GM12878 (cell line): ENCODE measurements around the gene CALD1. TPM values are rescaled to one million over a fixed set of nuclear protein-coding genes. Genes with fewer than 3 reads are reported as not detected.

Experiments
- ATAC-seq: fragments of 200-7000 bp; cut with Tn5 transposase; 3 replicates; pipeline ENCODE4 v1.9.1; 2020; ENCODE audit warnings: mild to moderate bottlenecking, moderate library complexity
- BruUV-seq: library from RNA; stranded (reverse); fragments of 400-500 nt; replicated peaks from 2 replicates; lab custom pipeline; 2021; lab: Mats Ljungman, UMichigan
- CTCF ChIA-PET: fragments of 300-600 bp; sonication (Branson Sonifier 250); formaldehyde crosslinking; extraction: SDS; loops from one replicate; lab custom pipeline; 2021; ENCODE audit warnings: inconsistent platforms; lab: Yijun Ruan, JAX
- POLR2A ChIA-PET: fragments of 350-600 bp; formaldehyde crosslinking; extraction: SDS; loops from one replicate; lab custom pipeline; 2021; ENCODE audit warnings: inconsistent platforms; lab: Charles Lee
- RAD21 ChIA-PET: fragments of 300-600 bp; sonication (Branson Sonifier 250); formaldehyde crosslinking; loops from one replicate; lab custom pipeline; 2023; ENCODE audit warnings: antibody characterized with exemption; ENCODE audit not compliant: unreplicated experiment; lab: Charles Lee
- SMC1A ChIA-PET: fragments of 300-600 bp; sonication (Branson Sonifier 250); formaldehyde crosslinking; loops from one replicate; lab custom pipeline; 2023; ENCODE audit not compliant: unreplicated experiment, uncharacterized antibody; lab: Charles Lee
- DNase-seq: peaks from one replicate; pipeline ENCODE4 v3.0.0-alpha.2; 2011; ENCODE audit warnings: low read depth, low spot score
- FAIRE-seq: peaks from 3 replicates; lab custom pipeline; 2011; peaks lifted over from hg19 to GRCh38; lab: Jason Lieb, UNC
- H2AFZ ChIP-seq: 2 replicates; pipeline ENCODE4 v1.6.0; 2011; ENCODE audit warnings: low read depth, low read length, control low read depth; ENCODE audit not compliant: control insufficient read depth
- H3K27ac ChIP-seq: 2 replicates; pipeline ENCODE4 v1.5.1; 2011; ENCODE audit warnings: control low read depth; ENCODE audit not compliant: control insufficient read depth, insufficient read depth
- H3K27me3 ChIP-seq, 2 experiments: replicated peaks in 1 of 2; 2 replicates each; pipeline versions ENCODE4 v1.6.0 to v1.6.1; 2011; ENCODE audit warnings: low read length in 1 of 2; ENCODE audit not compliant: control insufficient read depth in 2 of 2, insufficient read depth in 2 of 2
- H3K36me3 ChIP-seq, 2 experiments: 2 replicates each; pipeline ENCODE4 v1.5.1; 2011; ENCODE audit warnings: low read length in 1 of 2; ENCODE audit not compliant: control insufficient read depth in 2 of 2, insufficient read depth in 2 of 2
- H3K4me1 ChIP-seq: 2 replicates; pipeline ENCODE4 v1.6.1; 2011; ENCODE audit warnings: mild to moderate bottlenecking, low read length, moderate library complexity, mixed read lengths; ENCODE audit not compliant: control insufficient read depth, insufficient read depth
- H3K4me2 ChIP-seq: 2 replicates; pipeline ENCODE4 v1.6.0; 2011; ENCODE audit warnings: control low read depth; ENCODE audit not compliant: control insufficient read depth, insufficient read depth
- H3K4me3 ChIP-seq: fragments of 200-600 bp; sonication (generic); 2 replicates; pipeline ENCODE4 v1.5.1; 2016
- H3K79me2 ChIP-seq: 2 replicates; pipeline ENCODE4 v1.6.0; 2011; ENCODE audit warnings: low read length; ENCODE audit not compliant: control insufficient read depth, insufficient read depth
- H3K9ac ChIP-seq: 2 replicates; pipeline ENCODE4 v1.8.0; 2011; ENCODE audit warnings: low read length, control low read depth, mixed read lengths; ENCODE audit not compliant: control insufficient read depth, insufficient read depth
- H3K9me3 ChIP-seq: replicated peaks from 3 replicates; pipeline ENCODE4 v1.5.1; 2011; ENCODE audit warnings: mild to moderate bottlenecking, low read length; ENCODE audit not compliant: control insufficient read depth, insufficient read depth
- H4K20me1 ChIP-seq: 2 replicates; pipeline ENCODE4 v1.6.0; 2011; ENCODE audit not compliant: control insufficient read depth, insufficient read depth
- FOXK2 ChIP-seq: fragments of 450-650 bp; IDR thresholded peaks from 2 replicates; pipeline ENCODE4 v1.6.1; 2017; ENCODE audit warnings: mild to moderate bottlenecking, moderate library complexity
- IRF4 ChIP-seq: IDR thresholded peaks from 2 replicates; pipeline ENCODE4 v1.6.1; 2011; ENCODE audit warnings: low read depth, low read length
- LARP7 ChIP-seq: fragments of 450-650 bp; IDR thresholded peaks from 2 replicates; pipeline ENCODE4 v1.6.1; 2017; ENCODE audit warnings: mild to moderate bottlenecking
- MEF2A ChIP-seq: IDR thresholded peaks from 2 replicates; pipeline ENCODE4 v1.6.1; 2011; ENCODE audit warnings: low read depth, mild to moderate bottlenecking, low read length, moderate library complexity; ENCODE audit not compliant: insufficient read depth
- MEF2B ChIP-seq: fragments of 450-650 bp; IDR thresholded peaks from 2 replicates; pipeline ENCODE4 v1.6.1; 2018; ENCODE audit warnings: mild to moderate bottlenecking, moderate library complexity; ENCODE audit not compliant: partially characterized antibody, poor library complexity, severe bottlenecking
- POLR2A ChIP-seq: IDR thresholded peaks from 2 replicates; pipeline ENCODE4 v1.6.1; 2011; ENCODE audit warnings: low read depth, mild to moderate bottlenecking, low read length
- WGBS: methylation state at CpG from one replicate; pipeline ENCODE4 v1.1.6; 2016; ENCODE audit warnings: low lambda C conversion rate; ENCODE audit not compliant: insufficient replicate concordance, insufficient coverage; ENCODE audit errors: missing lambda C conversion rate; 5-methylcytosine and 5-hydroxymethylcytosine counted together
- in situ Hi-C: fragments of 300-500 bp; cut with MboI; formaldehyde crosslinking; loops from 9 replicates; pipeline ENCODE4 v1.14.3; 2018; ENCODE audit warnings: mixed read lengths
- intact Hi-C: fragments of 100-400 bp; cut with micrococcal nuclease; formaldehyde crosslinking; loops from one replicate; pipeline ENCODE4 v1.14.2; 2022; ENCODE audit not compliant: unreplicated experiment
- polyA plus RNA-seq, 11 experiments: library from polyadenylated mRNA; depleted of rRNA in 4 of 11; unstranded in 6 of 11; stranded (reverse) in 5 of 11; fragments of >200 nt; fragmentation: Nextera tagmentation in 4 of 11; fragmentation: Illumina TruSeq in 1 of 11; extraction: Ambion mirVana in 4 of 11; extraction: Trizol in 1 of 11; gene quantifications; 1 replicate in 1 of 11; 2 replicates in 10 of 11; pipeline versions ENCODE4 v1.2.1 to v1.2.3, GENCODE V29; 2011 to 2016; ENCODE audit warnings: inconsistent platforms in 2 of 11, missing spikeins in 2 of 11, low read depth in 1 of 11
- total RNA-seq, 4 experiments: library from RNA; depleted of rRNA in 3 of 4; stranded (reverse); fragments of >200 nt in 3 of 4; fragmentation: Illumina TruSeq in 1 of 4; extraction: Trizol in 1 of 4; gene quantifications; 2 replicates each; pipeline versions ENCODE4 v1.2.1 to v1.2.3, GENCODE V29; 2013 to 2021
- TF ChIP-seq, protein P1 (sequence below): fragments of 450-650 bp; IDR thresholded peaks from 2 replicates; pipeline ENCODE4 v1.6.1; 2017; ENCODE audit warnings: mild to moderate bottlenecking, moderate library complexity
- TF ChIP-seq, protein P2 (sequence below): fragments of 450-650 bp; IDR thresholded peaks from 2 replicates; pipeline ENCODE4 v1.6.1; 2018; ENCODE audit warnings: borderline replicate concordance, mild to moderate bottlenecking; ENCODE audit not compliant: partially characterized antibody

Gene CALD1
- total and polyA plus RNA-seq, 10 of the 15 experiments (the other 5 are each of a cell fraction or from before 2014, with no cell fraction given), result 0.03 to 1.3 (median 0.22) TPM

DNA sequence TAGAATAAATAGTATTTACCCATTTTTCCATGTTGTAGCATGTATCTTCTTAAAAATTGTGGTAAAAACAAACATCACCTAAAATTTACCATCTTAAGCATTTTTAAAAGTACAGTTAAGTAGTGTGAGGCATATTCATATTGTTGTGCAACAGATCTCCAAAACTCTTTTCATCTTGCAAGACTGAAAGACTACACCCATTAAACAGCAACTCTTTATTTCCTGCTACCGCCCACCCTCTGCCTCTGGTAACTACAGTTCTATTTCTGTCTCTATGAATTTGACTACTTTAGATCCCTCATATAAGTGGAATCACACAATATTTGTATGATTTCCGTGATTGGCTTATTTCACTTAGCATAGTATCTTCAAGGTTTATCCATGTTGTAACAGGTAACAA, 166.8 kb downstream of the CALD1 start:
- WGBS, result 5% methylated on average over 2 of the region's 2 CpGs
- no peaks in the 10 kb centered on the region for H3K27me3 ChIP-seq
- H3K27ac ChIP-seq, result no peak overlapping the region
- intact Hi-C loops (loop anchor here (10.0 kb wide), 2 partner anchors 191 to 431 kb away; no protein-coding TSS in a partner anchor), in situ Hi-C loops (loop anchor here (5.0 kb wide), 1 partner anchor 314 kb away; no protein-coding TSS in a partner anchor)
- no peaks in the 10 kb centered on the region for H3K36me3 ChIP-seq
- DNase-seq (no peak), FAIRE-seq (no peak), ATAC-seq (peak; percentile 33; the same call in 1 of the 3 replicates)
- no peak overlapping the region for H3K4me3 ChIP-seq
- ChIA-PET RAD21 (interaction anchor here (0.8 to 6.4 kb wide), 10 partner anchors 8 to 314 kb away, joined by 3 to 112 read pairs (median 7); partner anchors contain the start of genes AGBL3 and CYREN), SMC1A (interaction anchor here (0.7 to 4.5 kb wide), 8 partner anchors 12 to 313 kb away, joined by 3 to 44 read pairs (median 10); no protein-coding TSS in a partner anchor), CTCF (interaction anchor here (0.9 to 9.4 kb wide), 14 partner anchors 8 to 338 kb away, joined by 3 to 168 read pairs (median 5); partner anchors contain the start of gene TMEM140), POLR2A (no interaction called here)
- BruUV-seq, result no TSS peak
- H3K9me3 ChIP-seq, result no peaks in the 10 kb centered on the region
- no peaks in the 10 kb centered on the region for H3K79me2 ChIP-seq
- H2AFZ ChIP-seq, result no peak overlapping the region
- no peak overlapping the region for H3K4me2 ChIP-seq
- TF ChIP-seq MEF2B, result peak; percentile 43
- TF ChIP-seq MEF2A, result peak; percentile 77
- TF ChIP-seq, protein P1, sequence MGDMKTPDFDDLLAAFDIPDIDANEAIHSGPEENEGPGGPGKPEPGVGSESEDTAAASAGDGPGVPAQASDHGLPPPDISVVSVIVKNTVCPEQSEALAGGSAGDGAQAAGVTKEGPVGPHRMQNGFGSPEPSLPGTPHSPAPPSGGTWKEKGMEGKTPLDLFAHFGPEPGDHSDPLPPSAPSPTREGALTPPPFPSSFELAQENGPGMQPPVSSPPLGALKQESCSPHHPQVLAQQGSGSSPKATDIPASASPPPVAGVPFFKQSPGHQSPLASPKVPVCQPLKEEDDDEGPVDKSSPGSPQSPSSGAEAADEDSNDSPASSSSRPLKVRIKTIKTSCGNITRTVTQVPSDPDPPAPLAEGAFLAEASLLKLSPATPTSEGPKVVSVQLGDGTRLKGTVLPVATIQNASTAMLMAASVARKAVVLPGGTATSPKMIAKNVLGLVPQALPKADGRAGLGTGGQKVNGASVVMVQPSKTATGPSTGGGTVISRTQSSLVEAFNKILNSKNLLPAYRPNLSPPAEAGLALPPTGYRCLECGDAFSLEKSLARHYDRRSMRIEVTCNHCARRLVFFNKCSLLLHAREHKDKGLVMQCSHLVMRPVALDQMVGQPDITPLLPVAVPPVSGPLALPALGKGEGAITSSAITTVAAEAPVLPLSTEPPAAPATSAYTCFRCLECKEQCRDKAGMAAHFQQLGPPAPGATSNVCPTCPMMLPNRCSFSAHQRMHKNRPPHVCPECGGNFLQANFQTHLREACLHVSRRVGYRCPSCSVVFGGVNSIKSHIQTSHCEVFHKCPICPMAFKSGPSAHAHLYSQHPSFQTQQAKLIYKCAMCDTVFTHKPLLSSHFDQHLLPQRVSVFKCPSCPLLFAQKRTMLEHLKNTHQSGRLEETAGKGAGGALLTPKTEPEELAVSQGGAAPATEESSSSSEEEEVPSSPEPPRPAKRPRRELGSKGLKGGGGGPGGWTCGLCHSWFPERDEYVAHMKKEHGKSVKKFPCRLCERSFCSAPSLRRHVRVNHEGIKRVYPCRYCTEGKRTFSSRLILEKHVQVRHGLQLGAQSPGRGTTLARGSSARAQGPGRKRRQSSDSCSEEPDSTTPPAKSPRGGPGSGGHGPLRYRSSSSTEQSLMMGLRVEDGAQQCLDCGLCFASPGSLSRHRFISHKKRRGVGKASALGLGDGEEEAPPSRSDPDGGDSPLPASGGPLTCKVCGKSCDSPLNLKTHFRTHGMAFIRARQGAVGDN, result no peak
- no peak for TF ChIP-seq IRF4
- TF ChIP-seq, protein P2, sequence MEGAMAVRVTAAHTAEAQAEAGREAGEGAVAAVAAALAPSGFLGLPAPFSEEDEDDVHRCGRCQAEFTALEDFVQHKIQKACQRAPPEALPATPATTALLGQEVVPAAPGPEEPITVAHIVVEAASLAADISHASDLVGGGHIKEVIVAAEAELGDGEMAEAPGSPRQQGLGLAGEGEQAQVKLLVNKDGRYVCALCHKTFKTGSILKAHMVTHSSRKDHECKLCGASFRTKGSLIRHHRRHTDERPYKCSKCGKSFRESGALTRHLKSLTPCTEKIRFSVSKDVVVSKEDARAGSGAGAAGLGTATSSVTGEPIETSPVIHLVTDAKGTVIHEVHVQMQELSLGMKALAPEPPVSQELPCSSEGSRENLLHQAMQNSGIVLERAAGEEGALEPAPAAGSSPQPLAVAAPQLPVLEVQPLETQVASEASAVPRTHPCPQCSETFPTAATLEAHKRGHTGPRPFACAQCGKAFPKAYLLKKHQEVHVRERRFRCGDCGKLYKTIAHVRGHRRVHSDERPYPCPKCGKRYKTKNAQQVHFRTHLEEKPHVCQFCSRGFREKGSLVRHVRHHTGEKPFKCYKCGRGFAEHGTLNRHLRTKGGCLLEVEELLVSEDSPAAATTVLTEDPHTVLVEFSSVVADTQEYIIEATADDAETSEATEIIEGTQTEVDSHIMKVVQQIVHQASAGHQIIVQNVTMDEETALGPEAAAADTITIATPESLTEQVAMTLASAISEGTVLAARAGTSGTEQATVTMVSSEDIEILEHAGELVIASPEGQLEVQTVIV, result no peak
- TF ChIP-seq LARP7, result no peak
- TF ChIP-seq FOXK2, result no peak
- TF ChIP-seq POLR2A, result no peak
- no peaks in the 10 kb centered on the region for H3K4me1 ChIP-seq
- no peak overlapping the region for H3K9ac ChIP-seq
- no peaks in the 10 kb centered on the region for H4K20me1 ChIP-seq
